Osteocyte (in vitro differentiated cells): Measurements from ENCODE around the gene MIS12. TPM values are rescaled to one million over a fixed set of nuclear protein-coding genes. Genes with fewer than 3 reads are reported as not detected.
A peak's percentile ranks its signal among the peaks of the same experiment; 100 is the strongest.

ENCODE experiments used
- DNase-seq: peaks from one replicate; pipeline ENCODE4 v3.0.0; 2021; ENCODE audit warnings: mixed read lengths; ENCODE audit not compliant: unreplicated experiment; ENCODE audit errors: extremely low spot score
- H3K27ac Mint-ChIP-seq: one replicate; pipeline ENCODE4 v1.8.0; 2021; ENCODE audit warnings: mild to moderate bottlenecking, mixed read lengths; ENCODE audit not compliant: unreplicated experiment
- H3K27me3 Mint-ChIP-seq: one replicate; pipeline ENCODE4 v1.8.0; 2021; ENCODE audit warnings: mixed read lengths; ENCODE audit not compliant: unreplicated experiment
- H3K36me3 Mint-ChIP-seq: one replicate; pipeline ENCODE4 v1.8.0; 2021; ENCODE audit warnings: mixed read lengths; ENCODE audit not compliant: unreplicated experiment
- H3K4me1 Mint-ChIP-seq: one replicate; pipeline ENCODE4 v1.8.0; 2021; ENCODE audit warnings: mixed read lengths; ENCODE audit not compliant: unreplicated experiment
- H3K4me3 Mint-ChIP-seq: one replicate; pipeline ENCODE4 v1.8.0; 2021; ENCODE audit warnings: mild to moderate bottlenecking, moderate library complexity, mixed read lengths; ENCODE audit not compliant: unreplicated experiment
- H3K9me3 Mint-ChIP-seq: one replicate; pipeline ENCODE4 v1.8.0; 2021; ENCODE audit warnings: mixed read lengths; ENCODE audit not compliant: unreplicated experiment
- CTCF ChIP-seq: fragments of 200-600 bp; sonication (generic); IDR thresholded peaks from 2 replicates; pipeline ENCODE4 v1.5.0; 2021; ENCODE audit warnings: antibody characterized with exemption, mild to moderate bottlenecking, moderate library complexity
- total RNA-seq: library from RNA; stranded (reverse); gene quantifications from 2 replicates; pipeline ENCODE4 v1.2.1, GENCODE V29; 2021

The MIS12 gene
- total RNA-seq, 1 donor from 2014 or later = 21.3 TPM

GRCh38 chr17:5511401-5512225 lies 25.2 kb downstream of the MIS12 start:
- Mint-ChIP-seq H3K27ac (no peak overlapping the region), H3K27me3 (no peaks in the 10 kb centered on the region), H3K9me3 (no peaks in the 10 kb centered on the region), H3K4me3 (no peak overlapping the region), H3K4me1 (peaks cover 21% of the 10 kb centered on the region), H3K36me3 (no peaks in the 10 kb centered on the region)
- TF ChIP-seq CTCF = no peak
- DNase-seq = no peak

GRCh38 chr17:5513628-5514027 lies 27.3 kb downstream of the MIS12 start:
- Mint-ChIP-seq H3K36me3 (no peaks in the 10 kb centered on the region), H3K9me3 (no peaks in the 10 kb centered on the region), H3K27ac (no peak overlapping the region), H3K27me3 (no peaks in the 10 kb centered on the region), H3K4me1 (peaks cover 24% of the 10 kb centered on the region), H3K4me3 (no peak overlapping the region)
- TF ChIP-seq CTCF = no peak
- no peak for DNase-seq

- Mint-ChIP-seq H3K4me1 (peaks cover 19% of the 10 kb centered on the region), H3K36me3 (no peaks in the 10 kb centered on the region), H3K4me3 (no peak overlapping the region), H3K9me3 (no peaks in the 10 kb centered on the region), H3K27me3 (no peaks in the 10 kb centered on the region), H3K27ac (no peak overlapping the region)
- DNase-seq = no peak
- TF ChIP-seq CTCF = no peak
Observed at GRCh38 chr17:5514976-5515375, 28.6 kb downstream of the MIS12 start.

GRCh38 chr17:5516060-5516792 lies 29.9 kb downstream of the MIS12 start:
- Mint-ChIP-seq H3K27me3 (no peaks in the 10 kb centered on the region), H3K4me3 (no peak overlapping the region), H3K27ac (peak overlapping the region; percentile 80), H3K4me1 (peaks cover 19% of the 10 kb centered on the region), H3K36me3 (no peaks in the 10 kb centered on the region), H3K9me3 (no peaks in the 10 kb centered on the region)
- TF ChIP-seq CTCF = no peak
- no peak for DNase-seq

GRCh38 chr17:5522476-5522875 lies 36.1 kb downstream of the MIS12 start:
- Mint-ChIP-seq H3K4me3 (no peak overlapping the region), H3K27me3 (no peaks in the 10 kb centered on the region), H3K4me1 (peaks cover 19% of the 10 kb centered on the region), H3K9me3 (no peaks in the 10 kb centered on the region), H3K36me3 (no peaks in the 10 kb centered on the region), H3K27ac (no peak overlapping the region)
- DNase-seq = no peak
- no peak for TF ChIP-seq CTCF
